Measurements from ENCODE around the gene LRRC9. TPM values are rescaled to one million over a fixed set of nuclear protein-coding genes. Genes with fewer than 3 reads are reported as not detected.

Gene LRRC9
- total RNA-seq, 4 donors from 2014 or later: 0.22 TPM; not detected in 3

GRCh38 chr14:60093606-60094005 lies 173.7 kb downstream of the LRRC9 start:
- TF ChIP-seq CTCF (IDR thresholded peaks at IDR 0.05 in 4 of 5, conservative IDR thresholded peaks at IDR 0.05 in 1 of 5) (no peak), POLR2A (IDR thresholded peaks at IDR 0.05) (peak in 1 of 2 donors; percentile 20)
- intact Hi-C loops (cut with DNase I; ENCODE audit: low total_unique reads): loop anchor here (5.0 to 10.0 kb wide), 2 partner anchors 559 to 1051 kb away; no protein-coding TSS in a partner anchor
- peak overlapping the region; percentile 71 to 86 (median 73) for H3K4me3 ChIP-seq
- H3K36me3 ChIP-seq: no peaks in the 10 kb centered on the region
- no peak for ATAC-seq
- no peak for DNase-seq
- peak overlapping the region; percentile 88 to 99 (median 96) for H3K27ac ChIP-seq
- peaks cover 46 to 56% of the 10 kb centered on the region in 2 donors for H3K4me1 ChIP-seq
- in situ Hi-C loops (cut with MboI; ENCODE audit: low sequenced_read_pairs in 4 of 4): loop anchor here in 3 of 4 donors (5.0 to 10.0 kb wide), 3 partner anchors 59 to 161 kb away; partner anchors contain the start of gene DHRS7 (in 2 of the 3)
- H3K27me3 ChIP-seq: no peaks in the 10 kb centered on the region
- no peaks in the 10 kb centered on the region for H3K9me3 ChIP-seq

DNA sequence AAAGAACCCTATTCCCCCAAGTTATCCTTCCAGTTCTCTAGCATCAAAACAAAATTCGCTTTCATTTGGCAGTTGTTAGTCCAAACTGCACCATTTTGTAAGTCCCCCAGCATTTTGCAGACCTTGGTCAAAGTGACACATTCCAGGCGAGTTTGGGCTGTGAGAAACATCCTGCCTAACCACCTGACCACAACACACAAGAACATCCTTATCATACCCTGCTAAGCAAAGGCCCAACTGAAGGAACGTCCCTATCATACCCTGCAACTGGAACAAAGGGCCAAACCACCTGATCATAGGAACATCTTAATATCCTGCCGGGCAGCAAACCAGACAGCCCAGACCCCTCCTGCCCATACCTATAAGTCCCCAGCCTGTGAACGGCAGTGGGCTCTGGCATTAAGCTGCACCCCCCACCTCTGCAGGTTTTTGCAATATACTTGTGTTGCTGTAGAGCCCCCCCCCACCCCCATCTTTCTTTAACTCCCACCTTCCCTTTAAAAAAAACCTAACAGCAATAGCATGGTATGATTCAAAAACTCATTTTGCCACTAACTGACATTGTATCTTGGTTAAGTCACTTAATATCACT lies 174.5 kb downstream of the LRRC9 start:
- H3K27ac ChIP-seq: peak overlapping the region; percentile 88 to 99 (median 96)
- H3K36me3 ChIP-seq: no peaks in the 10 kb centered on the region
- intact Hi-C loops (cut with DNase I; ENCODE audit: low total_unique reads) (loop anchor here (5.0 to 10.0 kb wide), 2 partner anchors 558 to 1050 kb away; no protein-coding TSS in a partner anchor), in situ Hi-C loops (cut with MboI; ENCODE audit: low sequenced_read_pairs in 4 of 4) (loop anchor here in 3 of 4 donors (5.0 to 10.0 kb wide), 3 partner anchors 58 to 160 kb away; partner anchors contain the start of gene DHRS7 (in 2 of the 3))
- no peak for DNase-seq
- H3K4me3 ChIP-seq: peak overlapping the region in 3 of 4 donors; percentile 71 to 73 (median 73)
- H3K27me3 ChIP-seq: no peaks in the 10 kb centered on the region
- no peaks in the 10 kb centered on the region for H3K9me3 ChIP-seq
- H3K4me1 ChIP-seq: peaks cover 46 to 56% of the 10 kb centered on the region in 2 donors
- TF ChIP-seq CTCF (IDR thresholded peaks at IDR 0.05 in 4 of 5, conservative IDR thresholded peaks at IDR 0.05 in 1 of 5) (no peak), POLR2A (IDR thresholded peaks at IDR 0.05) (no peak)
- no peak for ATAC-seq

- no peaks in the 10 kb centered on the region for H3K36me3 ChIP-seq
- intact Hi-C loops (cut with DNase I; ENCODE audit: low total_unique reads): loop anchor here (10.0 kb wide), 1 partner anchor 1050 kb away; no protein-coding TSS in a partner anchor
- no peaks in the 10 kb centered on the region for H3K27me3 ChIP-seq
- in situ Hi-C loops (cut with MboI; ENCODE audit: low sequenced_read_pairs in 4 of 4): loop anchor here in 2 of 4 donors (10.0 kb wide), 2 partner anchors 70 to 160 kb away; partner anchors contain the start of gene DHRS7 (in 2 of the 2)
- no peak overlapping the region for H3K4me3 ChIP-seq
- H3K4me1 ChIP-seq: peaks cover 46 to 60% of the 10 kb centered on the region in 2 donors
- no peaks in the 10 kb centered on the region for H3K9me3 ChIP-seq
- TF ChIP-seq CTCF (IDR thresholded peaks at IDR 0.05 in 4 of 5, conservative IDR thresholded peaks at IDR 0.05 in 1 of 5): no peak
- no peak for TF ChIP-seq POLR2A (IDR thresholded peaks at IDR 0.05)
- H3K27ac ChIP-seq: peak overlapping the region; percentile 88 to 99 (median 96)
- DNase-seq: no peak
- ATAC-seq: no peak
Observed at GRCh38 chr14:60095231-60095630, 175.3 kb downstream of the LRRC9 start.

DNA sequence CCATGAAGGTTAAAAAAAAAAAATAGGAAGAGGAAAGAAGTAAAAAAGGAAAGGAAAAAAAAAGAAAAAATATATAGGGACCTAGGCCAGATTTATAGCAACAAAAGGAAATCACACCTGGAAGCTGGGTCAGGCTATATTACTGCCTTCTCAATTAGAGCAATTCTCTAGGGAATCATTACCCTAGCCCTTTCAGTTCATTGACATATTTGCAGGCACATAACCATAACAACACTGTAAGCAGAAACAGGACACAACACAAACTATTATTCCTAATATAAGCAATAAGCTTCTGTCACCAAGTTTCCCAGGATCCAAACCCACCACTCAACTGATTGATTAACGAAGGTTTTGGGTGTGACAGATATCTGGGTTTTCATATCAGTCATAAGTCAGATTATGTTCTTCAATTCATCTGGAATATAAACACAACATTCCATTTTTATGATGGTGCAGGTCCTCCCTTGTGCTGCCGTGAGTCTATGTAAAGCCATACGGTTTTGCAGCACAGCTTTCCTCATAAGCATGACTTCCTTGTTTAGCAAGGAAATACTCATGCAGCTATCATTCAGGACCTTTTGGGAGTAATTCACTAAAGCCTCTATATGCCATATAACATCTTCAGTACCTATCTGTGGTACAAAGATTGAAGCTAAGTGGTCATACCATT lies 176.0 kb downstream of the LRRC9 start:
- no peaks in the 10 kb centered on the region for H3K36me3 ChIP-seq
- TF ChIP-seq CTCF (IDR thresholded peaks at IDR 0.05 in 4 of 5, conservative IDR thresholded peaks at IDR 0.05 in 1 of 5) (no peak), POLR2A (IDR thresholded peaks at IDR 0.05) (no peak)
- no peaks in the 10 kb centered on the region for H3K9me3 ChIP-seq
- in situ Hi-C loops (cut with MboI; ENCODE audit: low sequenced_read_pairs in 4 of 4) (loop anchor here in 2 of 4 donors (10.0 kb wide), 2 partner anchors 69 to 159 kb away; partner anchors contain the start of gene DHRS7 (in 2 of the 2)), intact Hi-C loops (cut with DNase I; ENCODE audit: low total_unique reads) (loop anchor here (10.0 kb wide), 1 partner anchor 1049 kb away; no protein-coding TSS in a partner anchor)
- peak overlapping the region; percentile 88 to 99 (median 96) for H3K27ac ChIP-seq
- DNase-seq: no peak
- H3K27me3 ChIP-seq: no peaks in the 10 kb centered on the region
- peaks cover 48 to 64% of the 10 kb centered on the region in 2 donors for H3K4me1 ChIP-seq
- no peak for ATAC-seq
- no peak overlapping the region for H3K4me3 ChIP-seq

Measured in gastrocnemius medialis (tissue), 4 donors.